B cell (primary cell): Measurements from ENCODE around the gene PLXDC1. TPM values are rescaled to one million over a fixed set of nuclear protein-coding genes. Genes with fewer than 3 reads are reported as not detected.

ENCODE experiments used
- ATAC-seq: fragments of 200-7000 bp; cut with Tn5 transposase; one replicate; pipeline ENCODE4 v1.10.0; 2021; ENCODE audit warnings: low read depth, mild to moderate bottlenecking, moderate number of reproducible peaks, moderate library complexity
- CTCF ChIA-PET: fragments of 350-600 bp; sonication (Branson Sonifier 250); formaldehyde crosslinking; loops from one replicate; lab custom pipeline; 2021; ENCODE audit warnings: antibody characterized with exemption, inconsistent platforms; lab: Charles Lee
- POLR2A ChIA-PET: fragments of 350-600 bp; sonication (Branson Sonifier 250); formaldehyde crosslinking; loops from one replicate; lab custom pipeline; 2021; ENCODE audit warnings: antibody characterized with exemption; lab: Charles Lee
- DNase-seq: peaks from one replicate; pipeline ENCODE4 v3.0.0; 2013
- H2AFZ ChIP-seq: 2 replicates; pipeline ENCODE4 v1.6.1; 2012; ENCODE audit warnings: mild to moderate bottlenecking, low read depth, low read length; ENCODE audit not compliant: insufficient read depth, poor library complexity, severe bottlenecking
- H3K27ac ChIP-seq, 2 donors: 1 replicate in 1 of 2; 2 replicates in 1 of 2; pipeline ENCODE4 v1.5.1; 2012 to 2013; ENCODE audit warnings: low read length in 2 of 2, mild to moderate bottlenecking in 2 of 2, moderate library complexity in 1 of 2
- H3K27me3 ChIP-seq, 4 experiments: fragments of 200-600 bp in 1 of 4; sonication (generic) in 1 of 4; replicated peaks in 1 of 4; 1 replicate in 2 of 4; 2 replicates in 2 of 4; pipeline versions ENCODE4 v1.6.1 to v1.7.0; 2013 to 2016; ENCODE audit warnings: low read length in 3 of 4, mild to moderate bottlenecking in 2 of 4, mixed read lengths in 1 of 4, moderate library complexity in 1 of 4; ENCODE audit not compliant: insufficient read depth in 4 of 4, control insufficient read depth in 3 of 4; ENCODE audit errors: control extremely low read depth in 1 of 4
- H3K36me3 ChIP-seq, 2 experiments: replicated peaks in 1 of 2; 1 replicate in 1 of 2; 2 replicates in 1 of 2; pipeline versions ENCODE4 v1.6.1 to v1.7.1; 2013; ENCODE audit warnings: low read length in 1 of 2; ENCODE audit not compliant: insufficient read depth in 2 of 2, control insufficient read depth in 1 of 2; ENCODE audit errors: control extremely low read depth in 1 of 2, extremely low read depth in 1 of 2
- H3K4me1 ChIP-seq, 2 donors: fragments of 200-600 bp in 1 of 2; sonication (generic) in 1 of 2; 1 replicate in 1 of 2; 2 replicates in 1 of 2; pipeline versions ENCODE4 v1.5.1 to v1.6.1; 2013 to 2017; ENCODE audit warnings: low read length in 2 of 2; ENCODE audit not compliant: control insufficient read depth in 2 of 2, insufficient read depth in 2 of 2
- H3K4me2 ChIP-seq: replicated peaks from 2 replicates; pipeline ENCODE3; 2012; ENCODE audit warnings: mild to moderate bottlenecking, low read depth, low read length; ENCODE audit not compliant: poor library complexity, severe bottlenecking
- H3K4me3 ChIP-seq, 5 experiments: fragments of 200-600 bp in 1 of 5; sonication (generic) in 1 of 5; 1 replicate in 3 of 5; 2 replicates in 2 of 5; pipeline versions ENCODE4 v1.5.1 to v1.7.0; 2011 to 2016; ENCODE audit warnings: low read length in 4 of 5, mild to moderate bottlenecking in 4 of 5, low read depth in 2 of 5, control low read depth in 1 of 5, moderate library complexity in 1 of 5; ENCODE audit not compliant: insufficient read depth in 1 of 5; ENCODE audit errors: control extremely low read depth in 1 of 5, extremely low read depth in 1 of 5
- H3K79me2 ChIP-seq: fragments of 200-600 bp; sonication (generic); one replicate; pipeline ENCODE4 v1.6.0; 2016; ENCODE audit warnings: low read length; ENCODE audit not compliant: control insufficient read depth, insufficient read depth
- H3K9ac ChIP-seq: fragments of 200-600 bp; sonication (generic); 2 replicates; pipeline ENCODE4 v1.6.1; 2017; ENCODE audit warnings: mild to moderate bottlenecking, low read length, moderate library complexity
- H3K9me3 ChIP-seq, 3 donors: one replicate each; pipeline versions ENCODE4 v1.6.1 to v1.7.1; 2013; ENCODE audit warnings: low read length in 2 of 3; ENCODE audit not compliant: control insufficient read depth in 2 of 3, insufficient read depth in 1 of 3; ENCODE audit errors: control extremely low read depth in 1 of 3
- H4K20me1 ChIP-seq: 2 replicates; pipeline ENCODE4 v1.6.0; 2012; ENCODE audit warnings: mild to moderate bottlenecking, low read length; ENCODE audit not compliant: insufficient read depth, control insufficient read depth, poor library complexity, severe bottlenecking
- H3K27ac Mint-ChIP-seq: one replicate; pipeline ENCODE4 v1.8.0; 2021; ENCODE audit warnings: mixed read lengths
- H3K27me3 Mint-ChIP-seq: one replicate; pipeline ENCODE4 v1.8.0; 2021; ENCODE audit warnings: mixed read lengths
- H3K4me1 Mint-ChIP-seq: one replicate; pipeline ENCODE4 v1.8.0; 2021; ENCODE audit warnings: mixed read lengths
- H3K4me3 Mint-ChIP-seq: one replicate; pipeline ENCODE4 v1.8.0; 2021; ENCODE audit warnings: mixed read lengths
- H3K9me3 Mint-ChIP-seq: one replicate; pipeline ENCODE4 v1.8.0; 2022; ENCODE audit warnings: mixed read lengths; ENCODE audit not compliant: insufficient read depth
- EZH2 ChIP-seq: IDR thresholded peaks from 2 replicates; pipeline ENCODE4 v1.6.1; 2012; ENCODE audit warnings: borderline replicate concordance, low read depth, mild to moderate bottlenecking, moderate library complexity, low read length; ENCODE audit not compliant: insufficient read depth, poor library complexity, severe bottlenecking
- WGBS: methylation state at CpG from one replicate; pipeline ENCODE4 v1.1.5; 2013; ENCODE audit warnings: missing lambda C conversion rate; ENCODE audit not compliant: insufficient coverage; 5-methylcytosine and 5-hydroxymethylcytosine counted together
- intact Hi-C: fragments of 100-400 bp; cut with micrococcal nuclease; formaldehyde crosslinking; loops from one replicate; pipeline ENCODE4 v1.10.0; 2022
- polyA plus RNA-seq: library from polyadenylated mRNA; depleted of rRNA; stranded (reverse); fragments of >200 nt; gene quantifications from 2 replicates; pipeline ENCODE4 v1.2.3, GENCODE V29; 2012
- total RNA-seq, 2 donors: library from RNA; stranded (reverse); fragments of 120-200 nt in 1 of 2; gene quantifications; 1 replicate in 1 of 2; 2 replicates in 1 of 2; pipeline versions ENCODE4 v1.2.3 to v1.2.4, GENCODE V29; 2013 to 2022
- TF ChIP-seq, protein P1 (sequence below): fragments of 200-600 bp; IDR thresholded peaks from one replicate; pipeline ENCODE4 v1.8.0; 2022; ENCODE audit warnings: antibody characterized with exemption, mild to moderate bottlenecking

Gene PLXDC1
- total and polyA plus RNA-seq, 2 donors (not counting 1 experiment from before 2014, with no cell fraction given), result 0.69 TPM; not detected in 1

- whole genome bisulfite sequencing, result 90% methylated on average over 14 of the region's 20 CpGs
- H3K36me3 ChIP-seq, result no peaks in the 10 kb centered on the region
- Mint-ChIP-seq H3K4me3 (peak overlapping the region; percentile 13), H3K27me3 (no peaks in the 10 kb centered on the region), H3K27ac (no peak overlapping the region), H3K4me1 (peaks cover 26% of the 10 kb centered on the region), H3K9me3 (no peaks in the 10 kb centered on the region)
- H3K9ac ChIP-seq, result no peak overlapping the region
- no peaks in the 10 kb centered on the region for H3K9me3 ChIP-seq
- TF ChIP-seq, protein P1, sequence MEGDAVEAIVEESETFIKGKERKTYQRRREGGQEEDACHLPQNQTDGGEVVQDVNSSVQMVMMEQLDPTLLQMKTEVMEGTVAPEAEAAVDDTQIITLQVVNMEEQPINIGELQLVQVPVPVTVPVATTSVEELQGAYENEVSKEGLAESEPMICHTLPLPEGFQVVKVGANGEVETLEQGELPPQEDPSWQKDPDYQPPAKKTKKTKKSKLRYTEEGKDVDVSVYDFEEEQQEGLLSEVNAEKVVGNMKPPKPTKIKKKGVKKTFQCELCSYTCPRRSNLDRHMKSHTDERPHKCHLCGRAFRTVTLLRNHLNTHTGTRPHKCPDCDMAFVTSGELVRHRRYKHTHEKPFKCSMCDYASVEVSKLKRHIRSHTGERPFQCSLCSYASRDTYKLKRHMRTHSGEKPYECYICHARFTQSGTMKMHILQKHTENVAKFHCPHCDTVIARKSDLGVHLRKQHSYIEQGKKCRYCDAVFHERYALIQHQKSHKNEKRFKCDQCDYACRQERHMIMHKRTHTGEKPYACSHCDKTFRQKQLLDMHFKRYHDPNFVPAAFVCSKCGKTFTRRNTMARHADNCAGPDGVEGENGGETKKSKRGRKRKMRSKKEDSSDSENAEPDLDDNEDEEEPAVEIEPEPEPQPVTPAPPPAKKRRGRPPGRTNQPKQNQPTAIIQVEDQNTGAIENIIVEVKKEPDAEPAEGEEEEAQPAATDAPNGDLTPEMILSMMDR, result no peak
- no peak for TF ChIP-seq EZH2
- no peak overlapping the region for H3K4me2 ChIP-seq
- peaks cover 22 to 37% of the 10 kb centered on the region in 2 donors for H3K4me1 ChIP-seq
- intact Hi-C loops, result no loop called here
- ChIA-PET POLR2A (interaction anchor here (1.1 kb wide), 1 partner anchor 12 kb away, joined by 3 read pairs; no protein-coding TSS in a partner anchor), CTCF (interaction anchor here (1.0 kb wide), 1 partner anchor 50 kb away, joined by 3 read pairs; no protein-coding TSS in a partner anchor)
- H3K27me3 ChIP-seq, result no peaks in the 10 kb centered on the region
- no peak for ATAC-seq
- DNase-seq, result no peak
- no peaks in the 10 kb centered on the region for H3K79me2 ChIP-seq
- no peak overlapping the region for H3K27ac ChIP-seq
- no peak overlapping the region for H3K4me3 ChIP-seq
- H2AFZ ChIP-seq, result no peak overlapping the region
- H4K20me1 ChIP-seq, result peaks cover 7% of the 10 kb centered on the region
These were observed 42.9 kb upstream of the PLXDC1 start for GRCh38 chr17:39194089-39194984.

- Histone ChIP-seq H3K79me2 (no peaks in the 10 kb centered on the region), H3K27me3 (no peaks in the 10 kb centered on the region), H3K4me3 (no peak overlapping the region), H3K36me3 (no peaks in the 10 kb centered on the region), H3K27ac (no peak overlapping the region), H3K9me3 (no peaks in the 10 kb centered on the region), H3K4me2 (no peak overlapping the region), H3K4me1 (peaks cover 16 to 27% of the 10 kb centered on the region in 2 donors), H4K20me1 (peaks cover 7% of the 10 kb centered on the region), H3K9ac (no peak overlapping the region), H2AFZ (no peak overlapping the region)
- TF ChIP-seq EZH2, result no peak
- TF ChIP-seq, protein P1, result no peak
- 100% methylated on average over 5 of the region's 10 CpGs for whole genome bisulfite sequencing
- POLR2A ChIA-PET, result interaction anchor here (0.7 kb wide), 1 partner anchor 178 kb away, joined by 3 read pairs; no protein-coding TSS in a partner anchor
- no peaks in the 10 kb centered on the region for H3K9me3 Mint-ChIP-seq
- CTCF ChIA-PET, result no interaction called here
- DNase-seq (no peak), ATAC-seq (no peak)
- H3K4me1 Mint-ChIP-seq, result peaks cover 18% of the 10 kb centered on the region
- H3K27me3 Mint-ChIP-seq, result no peaks in the 10 kb centered on the region
- no peak overlapping the region for H3K4me3 Mint-ChIP-seq
- intact Hi-C loops, result no loop called here
- H3K27ac Mint-ChIP-seq, result no peak overlapping the region
These were observed 41.9 kb upstream of the PLXDC1 start for GRCh38 chr17:39193346-39193745.
